Activated effector memory CD4-positive, alpha-beta T cell treated with Interleukin-2 at 50 U/mL for 16 hours (primary cell): ENCODE data around the gene KLF7.
A peak's percentile ranks its signal among the peaks of the same experiment; 100 is the strongest.

Source experiments
- DNase-seq: peaks from one replicate; pipeline ENCODE4 v3.0.0-alpha.2; 2020

KLF7 gene

GRCh38 chr2:207148020-207148419, 17.7 kb downstream of the KLF7 start:
- no peak for DNase-seq

GRCh38 chr2:207144173-207144785, 21.5 kb downstream of the KLF7 start:
- DNase-seq: no peak

GRCh38 chr2:207143215-207144172, 22.3 kb downstream of the KLF7 start:
- DNase-seq: peak; percentile 57

- DNase-seq: no peak
Measured at GRCh38 chr2:207142461-207142860, 23.3 kb downstream of the KLF7 start.

- DNase-seq: no peak
Measured at GRCh38 chr2:207141386-207141785, 24.4 kb downstream of the KLF7 start.

- DNase-seq: no peak
Measured at GRCh38 chr2:207140265-207140664, 25.5 kb downstream of the KLF7 start.

GRCh38 chr2:207139552-207139951, 26.2 kb downstream of the KLF7 start:
- DNase-seq: no peak

GRCh38 chr2:207138627-207139297, 27.0 kb downstream of the KLF7 start:
- no peak for DNase-seq

GRCh38 chr2:207137596-207138337, 28.0 kb downstream of the KLF7 start:
- DNase-seq: no peak

- DNase-seq: no peak
Measured at GRCh38 chr2:207136874-207137273, 28.9 kb downstream of the KLF7 start.

GRCh38 chr2:207135801-207136457, 29.8 kb downstream of the KLF7 start:
- no peak for DNase-seq

- DNase-seq: no peak
Measured at GRCh38 chr2:207135340-207135739, 30.4 kb downstream of the KLF7 start.

GRCh38 chr2:207133820-207134519, 31.8 kb downstream of the KLF7 start:
- DNase-seq: no peak

- no peak for DNase-seq
Measured at GRCh38 chr2:207133458-207133819, 32.3 kb downstream of the KLF7 start.

- DNase-seq: no peak
Measured at GRCh38 chr2:207132019-207132418, 33.7 kb downstream of the KLF7 start.

GRCh38 chr2:207131594-207131993, 34.2 kb downstream of the KLF7 start:
- no peak for DNase-seq

- no peak for DNase-seq
Measured at GRCh38 chr2:207130958-207131521, 34.7 kb downstream of the KLF7 start.

- DNase-seq: no peak
Measured at GRCh38 chr2:207129821-207130220, 35.9 kb downstream of the KLF7 start.

- no peak for DNase-seq
Measured at GRCh38 chr2:207128867-207129266, 36.9 kb downstream of the KLF7 start.

- no peak for DNase-seq
Measured at GRCh38 chr2:207126724-207127308, 38.9 kb downstream of the KLF7 start.

- no peak for DNase-seq
Measured at GRCh38 chr2:207123776-207124391, 41.9 kb downstream of the KLF7 start.
